Measurements from ENCODE around the gene MGMT.

MGMT gene

GRCh38 chr10:129523031-129523722, 56.1 kb downstream of the MGMT start:
- no peak overlapping the region for H3K9ac ChIP-seq (ENCODE audit: low read length)
- no peaks in the 10 kb centered on the region for H4K20me1 ChIP-seq (ENCODE audit: insufficient read depth, low read length)
- no peaks in the 10 kb centered on the region for H3F3A ChIP-seq (ENCODE audit: insufficient read depth, low read length)
- H3K27ac ChIP-seq (ENCODE audit: low read length) = no peak overlapping the region
- H3K36me3 ChIP-seq (replicated peaks; ENCODE audit: insufficient read depth, low read length) = no peaks in the 10 kb centered on the region
- no peak for DNase-seq
- no peaks in the 10 kb centered on the region for H3K4me1 ChIP-seq (ENCODE audit: low read length)
- no peaks in the 10 kb centered on the region for H3K27me3 ChIP-seq (replicated peaks; ENCODE audit: insufficient read depth, low read length)
- no peak overlapping the region for H2AFZ ChIP-seq (ENCODE audit: low read length)
- no peak overlapping the region for H3K4me2 ChIP-seq (ENCODE audit: low read depth, low read length)
- no peaks in the 10 kb centered on the region for H3K9me3 ChIP-seq (replicated peaks; ENCODE audit: insufficient read depth, low read length)
- TF ChIP-seq EZH2phosphoT487 (IDR thresholded peaks at IDR 0.05; ENCODE audit: low read length) = no peak
- TF ChIP-seq CTCF (IDR thresholded peaks at IDR 0.05; ENCODE audit: low read length) = no peak
- no peak for TF ChIP-seq EZH2 (optimal IDR thresholded peaks at IDR 0.05; ENCODE audit: low read depth, low read length)
- H3K9me2 ChIP-seq (replicated peaks; ENCODE audit: insufficient read depth, low read length) = no peaks in the 10 kb centered on the region
- H3K4me3 ChIP-seq (ENCODE audit: low read length) = no peak overlapping the region
- no peaks in the 10 kb centered on the region for H3K79me2 ChIP-seq (ENCODE audit: low read length)

DNA sequence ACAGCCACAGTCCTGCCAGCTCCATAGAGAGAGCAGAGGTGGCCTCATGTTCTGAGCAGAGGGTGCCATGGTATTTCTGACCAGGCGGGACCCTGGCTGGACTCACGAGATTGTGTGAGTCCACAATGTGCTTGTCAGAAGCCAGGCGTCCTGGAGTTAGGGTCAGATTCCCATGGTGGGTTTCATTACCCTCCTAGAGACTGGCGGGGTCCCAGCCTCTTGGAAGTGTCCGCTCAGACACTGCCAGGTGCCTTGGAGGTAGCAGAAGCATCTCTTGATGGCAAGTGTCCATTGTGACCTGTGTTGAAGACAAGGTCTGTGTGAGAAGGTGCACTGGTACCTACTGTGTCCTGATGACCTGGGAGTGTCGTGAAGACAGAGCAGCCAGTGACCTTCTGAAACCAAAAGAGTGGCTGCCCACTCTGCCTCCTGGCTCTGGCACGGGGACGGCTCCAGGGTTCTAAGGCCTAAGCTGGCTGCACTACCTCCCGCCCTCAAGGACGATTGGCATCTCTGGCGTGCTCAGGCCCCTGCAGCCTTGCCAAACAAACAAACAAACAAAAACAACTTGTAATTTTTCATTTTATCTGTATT, 56.8 kb downstream of the MGMT start:
- no peaks in the 10 kb centered on the region for H4K20me1 ChIP-seq (ENCODE audit: insufficient read depth, low read length)
- H3K9ac ChIP-seq (ENCODE audit: low read length) = no peak overlapping the region
- no peaks in the 10 kb centered on the region for H3F3A ChIP-seq (ENCODE audit: insufficient read depth, low read length)
- H2AFZ ChIP-seq (ENCODE audit: low read length) = no peak overlapping the region
- H3K4me3 ChIP-seq (ENCODE audit: low read length) = no peak overlapping the region
- H3K4me1 ChIP-seq (ENCODE audit: low read length) = no peaks in the 10 kb centered on the region
- H3K27ac ChIP-seq (ENCODE audit: low read length) = no peak overlapping the region
- no peaks in the 10 kb centered on the region for H3K27me3 ChIP-seq (replicated peaks; ENCODE audit: insufficient read depth, low read length)
- no peaks in the 10 kb centered on the region for H3K36me3 ChIP-seq (replicated peaks; ENCODE audit: insufficient read depth, low read length)
- TF ChIP-seq EZH2 (optimal IDR thresholded peaks at IDR 0.05; ENCODE audit: low read depth, low read length) (no peak), CTCF (IDR thresholded peaks at IDR 0.05; ENCODE audit: low read length) (no peak), EZH2phosphoT487 (IDR thresholded peaks at IDR 0.05; ENCODE audit: low read length) (no peak)
- H3K79me2 ChIP-seq (ENCODE audit: low read length) = no peaks in the 10 kb centered on the region
- no peaks in the 10 kb centered on the region for H3K9me3 ChIP-seq (replicated peaks; ENCODE audit: insufficient read depth, low read length)
- no peak overlapping the region for H3K4me2 ChIP-seq (ENCODE audit: low read depth, low read length)
- H3K9me2 ChIP-seq (replicated peaks; ENCODE audit: insufficient read depth, low read length) = no peaks in the 10 kb centered on the region
- DNase-seq = no peak

DNA sequence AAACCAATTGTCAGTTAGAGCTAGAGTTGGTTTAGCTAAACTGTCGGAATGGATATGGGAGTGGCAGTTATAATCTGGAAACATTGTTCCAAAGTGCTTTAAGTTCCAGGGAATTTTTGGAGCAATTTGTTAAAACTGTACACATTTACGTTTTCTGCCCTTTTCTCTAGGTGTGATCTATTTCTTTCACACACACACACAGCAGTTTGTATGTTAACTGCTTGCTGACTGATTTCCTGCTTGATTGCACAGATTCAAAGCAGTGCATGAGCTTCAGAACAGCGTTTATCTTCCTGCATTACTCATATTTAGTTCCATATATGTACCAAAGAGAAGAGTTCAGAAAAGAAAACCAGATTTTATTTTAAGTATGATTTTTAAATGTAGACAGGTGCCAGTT, 57.9 kb downstream of the MGMT start:
- Histone ChIP-seq H3F3A (ENCODE audit: insufficient read depth, low read length) (no peaks in the 10 kb centered on the region), H3K9me2 (replicated peaks; ENCODE audit: insufficient read depth, low read length) (no peaks in the 10 kb centered on the region), H3K4me2 (ENCODE audit: low read depth, low read length) (no peak overlapping the region), H3K4me1 (ENCODE audit: low read length) (no peaks in the 10 kb centered on the region), H2AFZ (ENCODE audit: low read length) (no peak overlapping the region), H3K36me3 (replicated peaks; ENCODE audit: insufficient read depth, low read length) (no peaks in the 10 kb centered on the region), H3K9ac (ENCODE audit: low read length) (no peak overlapping the region), H3K4me3 (ENCODE audit: low read length) (no peak overlapping the region), H4K20me1 (ENCODE audit: insufficient read depth, low read length) (no peaks in the 10 kb centered on the region), H3K27me3 (replicated peaks; ENCODE audit: insufficient read depth, low read length) (no peaks in the 10 kb centered on the region), H3K79me2 (ENCODE audit: low read length) (no peaks in the 10 kb centered on the region), H3K27ac (ENCODE audit: low read length) (no peak overlapping the region), H3K9me3 (replicated peaks; ENCODE audit: insufficient read depth, low read length) (no peaks in the 10 kb centered on the region)
- TF ChIP-seq EZH2 (optimal IDR thresholded peaks at IDR 0.05; ENCODE audit: low read depth, low read length) = no peak
- no peak for TF ChIP-seq EZH2phosphoT487 (IDR thresholded peaks at IDR 0.05; ENCODE audit: low read length)
- TF ChIP-seq CTCF (IDR thresholded peaks at IDR 0.05; ENCODE audit: low read length) = no peak
- no peak for DNase-seq
